Activated CD4-positive, alpha-beta T cell treated with anti-CD3 and anti-CD28 coated beads, Interleukin-2, amount 50 U/mL, for 1 hour (primary cell): ENCODE measurements around the gene POLR1F.
"Not testable (repeated sequence)": the region's sequence is repeated elsewhere in the genome, so short reads cannot be mapped to it uniquely, and the experiment has no call there.

Experiments used
- DNase-seq: peaks from one replicate; pipeline ENCODE4 v3.0.0-alpha.2; 2020

The POLR1F gene

GRCh38 chr7:19708397-19709248 lies at the start of gene POLR1F:
POLR1F (minus strand) TSS chr7:19709037; CDS start chr7:19709016, 21 bp downstream.
- peak; percentile 91 for DNase-seq

GRCh38 chr7:19754521-19755116 lies 45.8 kb upstream of the POLR1F start:
- DNase-seq = no peak

GRCh38 chr7:19752020-19752419 lies 43.2 kb upstream of the POLR1F start:
- no peak for DNase-seq

GRCh38 chr7:19749658-19750057 lies 40.8 kb upstream of the POLR1F start:
- no peak for DNase-seq

GRCh38 chr7:19747740-19748339 lies 39.0 kb upstream of the POLR1F start:
- DNase-seq = no peak

GRCh38 chr7:19744075-19744474 lies 35.2 kb upstream of the POLR1F start:
- no peak for DNase-seq

GRCh38 chr7:19728716-19729115 lies 19.9 kb upstream of the POLR1F start:
- no peak for DNase-seq

GRCh38 chr7:19725770-19726169 lies 16.9 kb upstream of the POLR1F start:
- no peak for DNase-seq

GRCh38 chr7:19715499-19715898 lies 6.7 kb upstream of the POLR1F start:
- no peak for DNase-seq

- DNase-seq = peak; percentile 41
These were observed 4.8 kb upstream of the POLR1F start for GRCh38 chr7:19713676-19714075.

- no peak for DNase-seq
These were observed 377 bp upstream of the POLR1F start for GRCh38 chr7:19709249-19709578.

GRCh38 chr7:19707240-19707639 lies 1.6 kb downstream of the POLR1F start:
- DNase-seq = no peak

GRCh38 chr7:19705663-19706062 lies 3.2 kb downstream of the POLR1F start:
- DNase-seq = no peak

GRCh38 chr7:19701471-19701870 lies 7.4 kb downstream of the POLR1F start:
- no peak for DNase-seq

- no peak for DNase-seq
These were observed 7.9 kb downstream of the POLR1F start for GRCh38 chr7:19700936-19701335.

- no peak for DNase-seq
These were observed 10.5 kb downstream of the POLR1F start for GRCh38 chr7:19698331-19698730.

GRCh38 chr7:19696926-19697325 lies 11.9 kb downstream of the POLR1F start:
- DNase-seq = no peak

- no peak for DNase-seq
These were observed 16.6 kb downstream of the POLR1F start for GRCh38 chr7:19692111-19692828.

GRCh38 chr7:19690736-19691135 lies 18.1 kb downstream of the POLR1F start:
- no peak for DNase-seq

GRCh38 chr7:19689130-19689529 lies 19.7 kb downstream of the POLR1F start:
- not testable (repeated sequence) for DNase-seq

GRCh38 chr7:19681596-19681995 lies 27.2 kb downstream of the POLR1F start:
- no peak for DNase-seq

- DNase-seq = no peak
These were observed 31.7 kb downstream of the POLR1F start for GRCh38 chr7:19677180-19677579.

- DNase-seq = no peak
These were observed 33.0 kb downstream of the POLR1F start for GRCh38 chr7:19675816-19676215.
